GM19238 (cell line): ENCODE measurements around the gene CALB2.
"Not testable (repeated sequence)": the region's sequence is repeated elsewhere in the genome, so short reads cannot be mapped to it uniquely, and the experiment has no call there.

Experiments
- DNase-seq: peaks from one replicate; pipeline ENCODE4 v3.0.0; 2011; ENCODE audit warnings: low spot score; ENCODE audit not compliant: insufficient read length

Gene CALB2

DNA sequence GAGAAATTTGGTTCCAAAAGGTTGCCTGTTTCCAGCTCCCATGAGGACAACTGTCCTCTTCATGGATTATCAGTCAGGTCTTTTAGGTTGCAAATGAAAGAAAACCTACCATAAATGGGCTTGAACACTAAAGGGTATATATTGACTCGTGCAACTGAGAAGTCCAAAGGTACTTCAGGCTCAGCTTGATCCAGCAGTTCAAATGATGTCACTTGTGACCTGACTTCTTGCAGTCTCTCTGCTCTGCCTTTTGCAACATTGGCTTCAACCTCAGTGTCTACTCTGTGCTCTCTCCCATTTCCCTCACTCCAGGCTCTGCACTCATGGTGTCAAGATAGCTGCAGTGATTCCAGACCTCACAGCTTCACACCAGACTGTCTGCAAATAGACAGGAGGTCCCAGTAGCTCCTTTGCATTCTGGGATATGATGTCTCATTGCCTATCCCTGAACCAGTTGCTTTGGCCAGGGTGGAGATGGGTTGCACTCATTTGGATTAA, 5.5 kb upstream of the CALB2 start:
- no peak for DNase-seq

DNA sequence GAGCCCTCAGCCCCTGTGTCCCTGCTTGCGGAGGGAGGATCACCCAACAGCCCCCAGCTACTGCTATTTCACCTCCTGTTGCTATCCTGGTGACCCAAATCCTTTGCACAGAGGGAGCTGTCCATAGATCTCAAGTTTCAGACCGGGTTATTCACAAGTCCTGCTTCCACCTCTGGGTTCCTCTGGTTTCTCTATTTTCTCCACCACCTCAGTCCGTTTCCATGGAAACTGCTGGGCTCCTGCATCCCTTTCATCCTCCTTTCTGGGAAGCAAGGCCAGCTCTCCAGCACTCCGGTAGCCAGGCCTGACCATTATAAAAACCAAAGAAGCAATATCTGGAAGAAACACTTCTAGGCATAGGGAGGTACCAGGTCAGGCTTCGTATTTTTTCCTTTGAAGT, 4.8 kb upstream of the CALB2 start:
- no peak for DNase-seq

DNA sequence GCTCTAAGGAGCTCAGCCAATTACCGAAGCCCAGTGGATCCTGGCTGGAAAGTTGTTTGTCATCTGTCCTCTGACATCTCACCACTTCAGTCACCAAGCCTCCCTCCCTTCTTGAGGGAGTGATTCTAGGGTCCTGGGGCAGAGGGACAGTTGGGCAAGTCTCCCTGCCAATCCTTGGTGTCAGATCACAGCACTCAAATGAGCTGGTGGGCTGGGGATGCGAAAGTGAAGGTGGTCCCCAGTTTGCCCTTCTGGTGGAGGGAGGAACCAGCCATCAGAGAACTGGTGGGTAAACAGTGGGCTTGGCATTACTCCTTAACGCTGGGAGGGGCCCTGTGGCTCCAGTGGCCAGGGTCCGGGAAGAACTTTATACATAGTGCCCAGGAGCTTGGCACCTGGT, 4.4 kb upstream of the CALB2 start:
- no peak for DNase-seq

DNA sequence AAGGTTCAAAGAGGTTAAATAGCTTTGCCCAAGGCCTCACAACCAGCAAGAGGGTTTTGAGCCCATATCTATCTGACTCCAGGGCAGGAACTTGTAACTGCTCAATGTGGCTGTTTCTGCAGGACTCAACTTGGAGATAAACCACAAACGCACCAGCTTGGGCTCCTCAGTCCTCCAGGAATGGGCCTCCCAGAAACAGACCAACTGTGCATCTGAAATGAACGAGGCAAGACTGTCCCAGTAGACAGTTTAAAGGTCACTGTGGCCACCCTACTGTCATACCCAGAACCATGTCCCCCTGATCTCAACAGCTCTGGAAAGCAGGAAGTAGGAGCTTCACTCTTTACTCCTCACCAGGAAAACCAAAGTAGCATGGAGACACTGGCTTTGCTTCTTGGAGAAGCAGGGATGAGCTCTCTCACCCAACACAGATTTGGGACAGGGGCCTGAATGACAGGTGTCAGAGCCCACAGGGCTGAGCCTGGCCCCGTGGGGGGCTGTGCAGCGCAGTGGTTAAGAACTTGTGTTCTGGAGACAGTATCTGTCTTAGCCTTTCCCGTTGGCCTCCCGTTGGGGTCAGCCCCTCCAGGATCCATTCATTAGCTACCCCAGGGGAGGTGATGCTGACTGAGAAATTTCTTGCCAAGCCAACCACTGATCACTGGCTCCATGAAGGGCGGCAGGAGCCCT, 2.3 kb upstream of the CALB2 start:
- DNase-seq = no peak

DNA sequence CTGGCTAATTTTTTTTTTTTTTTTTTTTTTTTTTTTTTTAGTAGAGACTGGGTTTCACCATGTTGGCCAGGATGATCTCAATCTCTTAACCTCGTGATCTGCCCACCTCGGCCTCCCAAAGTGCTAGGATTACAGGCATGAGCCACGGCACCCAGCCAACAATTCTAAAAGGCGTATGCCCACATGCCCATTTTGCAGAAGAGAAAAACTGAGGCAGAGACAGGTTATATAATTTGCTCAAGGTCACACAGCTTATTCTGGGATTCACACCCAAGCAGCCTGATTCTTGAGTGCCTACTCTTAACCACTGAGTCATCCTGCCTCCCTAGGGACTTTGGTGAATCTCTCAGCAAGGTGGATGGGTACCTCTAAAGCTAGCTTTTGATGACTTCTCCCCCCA, 1.6 kb upstream of the CALB2 start:
- DNase-seq = not testable (repeated sequence)

DNA sequence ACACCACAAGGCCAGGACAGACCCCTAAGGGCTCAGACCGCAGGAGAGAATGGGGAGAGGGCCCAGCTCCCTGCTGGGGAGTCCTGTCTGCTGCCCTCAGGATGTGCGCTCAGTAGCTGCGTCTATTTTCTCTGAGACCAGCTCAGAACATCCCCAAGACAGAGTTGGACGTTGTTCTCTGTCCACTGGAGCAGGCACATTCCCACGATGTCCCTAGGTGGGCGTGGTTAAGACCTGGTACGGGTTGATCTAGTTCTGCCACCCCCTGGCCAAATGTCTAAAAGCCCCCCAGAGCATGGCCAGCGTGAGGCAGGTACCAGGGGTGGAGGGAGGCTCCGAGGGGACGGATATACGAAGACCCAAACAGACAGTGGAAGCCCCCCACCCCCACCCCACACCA, 842 bp upstream of the CALB2 start:
- DNase-seq = no peak

DNA sequence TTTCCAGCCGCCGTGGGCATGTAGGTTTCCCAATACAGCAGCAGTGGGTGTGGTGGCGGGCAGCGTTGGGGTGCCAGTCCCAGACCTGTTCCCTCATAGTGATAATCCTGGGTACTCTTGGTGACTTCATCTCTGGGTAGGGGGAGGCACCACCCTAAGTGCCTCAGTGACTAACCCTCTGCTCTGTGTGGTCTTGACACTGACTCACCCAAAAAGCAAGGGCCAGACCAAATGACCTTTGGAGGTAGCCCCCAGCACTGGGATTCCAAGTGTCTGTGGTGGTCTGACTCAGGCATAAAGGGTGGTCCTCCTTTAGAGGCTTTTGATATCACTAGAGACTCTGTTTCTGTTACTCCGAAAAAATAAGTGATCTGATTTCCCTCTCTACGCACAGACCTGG, 908 bp downstream of the CALB2 start:
- DNase-seq = no peak

DNA sequence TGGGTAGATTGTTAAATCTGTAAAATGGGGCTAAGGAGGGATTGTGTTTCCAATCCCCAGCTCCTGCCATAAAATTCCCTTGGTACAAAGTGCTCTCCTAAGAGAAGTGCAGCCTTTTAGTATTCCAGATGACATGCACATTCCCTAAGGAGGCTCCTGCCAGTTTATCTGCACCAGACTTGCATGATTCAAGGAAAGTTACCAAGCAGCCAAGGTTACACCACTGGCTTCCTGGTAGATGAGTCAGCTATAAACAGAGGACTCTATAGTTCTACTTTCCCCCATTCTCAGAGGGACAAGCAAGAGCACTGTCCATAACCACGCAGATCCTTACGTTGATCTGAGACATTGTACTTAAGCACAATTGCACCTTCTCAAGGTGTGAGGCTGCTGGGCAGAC, 1.9 kb downstream of the CALB2 start:
- DNase-seq = no peak

DNA sequence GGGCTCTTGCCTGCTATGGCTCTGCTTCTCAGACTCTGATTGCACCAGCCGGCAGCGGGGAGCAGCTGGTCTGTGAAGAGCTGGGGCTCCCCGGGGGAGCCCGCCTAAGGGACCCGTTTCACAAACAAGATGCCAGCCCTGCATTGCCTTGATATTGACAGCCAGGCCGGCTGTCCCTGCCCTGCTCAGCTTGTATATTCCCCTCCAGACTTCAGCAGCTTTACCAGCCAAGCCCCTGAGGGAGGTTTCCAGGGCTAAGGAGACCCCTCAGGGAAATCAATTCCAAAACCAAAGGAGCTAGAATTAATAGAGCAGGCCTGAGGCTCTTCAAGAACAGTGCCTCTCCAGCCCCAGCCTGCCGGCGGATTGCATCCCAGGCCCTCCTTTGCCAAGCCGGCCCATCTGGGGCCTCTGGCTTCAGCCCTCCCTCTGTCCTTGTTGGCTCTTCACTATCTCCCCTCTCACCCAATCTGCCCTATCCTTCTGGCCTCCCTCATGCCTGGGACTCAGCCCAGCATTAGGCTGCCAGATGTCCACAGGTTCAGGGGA, 5.7 kb downstream of the CALB2 start:
- DNase-seq = no peak

DNA sequence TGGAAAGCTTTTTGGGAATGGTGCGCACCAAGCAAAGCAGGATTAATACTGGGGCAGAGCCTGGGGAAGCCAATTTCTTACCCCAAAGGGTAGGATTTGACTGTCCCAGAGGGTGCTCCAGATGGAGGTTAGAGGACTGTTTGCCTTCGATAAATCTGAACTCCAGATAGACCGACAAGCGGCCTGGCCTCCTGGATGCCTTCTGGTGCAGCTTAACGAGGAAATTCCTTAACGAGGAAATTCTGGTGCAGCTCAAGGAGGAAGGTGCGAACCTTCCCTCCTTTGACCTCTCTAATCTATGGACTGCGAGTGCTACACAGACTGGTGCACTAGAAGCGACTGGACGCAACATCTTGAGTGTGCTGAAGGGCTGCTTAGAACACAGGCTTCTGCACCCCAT, 6.5 kb downstream of the CALB2 start:
- DNase-seq = no peak

DNA sequence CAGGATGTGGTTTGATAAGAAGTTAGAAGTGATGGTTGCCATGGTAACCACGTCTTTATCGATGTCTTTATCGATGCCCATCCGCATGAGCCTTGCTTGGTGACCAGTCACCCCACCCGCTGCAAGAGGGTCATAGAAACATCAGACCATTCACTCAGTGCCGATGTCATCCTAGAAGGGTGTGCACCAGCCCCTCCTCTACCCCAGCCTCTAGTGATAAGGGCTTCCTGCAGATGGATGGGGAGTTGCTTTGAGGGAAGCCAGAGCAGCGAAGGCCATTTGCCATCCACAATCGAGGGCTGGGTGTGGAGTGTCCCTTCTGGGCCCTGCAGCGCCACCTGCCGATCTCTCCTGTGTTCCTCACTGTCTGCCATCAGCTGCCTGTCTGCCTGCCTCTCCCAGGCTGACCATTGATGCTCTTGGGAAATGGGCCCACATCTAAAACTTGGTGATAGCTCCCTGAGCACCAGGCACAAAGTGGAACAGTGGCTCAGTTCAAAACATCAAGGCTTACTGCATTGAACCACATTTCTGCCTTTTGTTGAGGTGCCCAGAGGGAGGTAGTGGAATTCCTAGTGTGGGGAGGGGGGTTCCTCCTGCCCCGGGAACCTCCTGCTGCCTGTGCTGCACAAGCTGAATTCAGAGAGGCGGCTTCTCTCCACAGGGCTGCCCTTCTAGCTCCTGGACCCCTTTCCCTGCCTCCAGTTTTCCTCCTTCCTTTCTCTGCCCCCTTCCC, 8.9 kb downstream of the CALB2 start:
- DNase-seq = peak; percentile 31

DNA sequence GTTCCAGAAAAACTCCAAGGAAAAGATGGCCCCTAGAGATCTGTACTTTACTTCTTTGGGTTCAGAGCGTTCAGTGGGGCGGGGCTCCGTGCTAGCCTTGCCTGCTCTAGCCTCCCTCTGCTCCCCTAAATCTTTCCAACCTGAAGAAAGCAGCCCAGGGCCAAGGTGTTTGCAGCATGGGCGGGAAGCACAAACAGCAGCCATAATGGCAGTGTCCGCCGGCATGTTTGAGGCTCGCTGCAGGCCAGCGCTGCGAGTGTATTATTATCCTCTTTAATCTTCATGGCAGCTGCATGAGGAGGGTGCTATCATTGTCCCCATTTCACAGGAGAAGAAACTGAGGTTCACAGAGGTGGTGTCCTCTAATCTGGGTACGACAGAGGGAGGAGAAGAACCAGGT, 10.4 kb downstream of the CALB2 start:
- DNase-seq = no peak

DNA sequence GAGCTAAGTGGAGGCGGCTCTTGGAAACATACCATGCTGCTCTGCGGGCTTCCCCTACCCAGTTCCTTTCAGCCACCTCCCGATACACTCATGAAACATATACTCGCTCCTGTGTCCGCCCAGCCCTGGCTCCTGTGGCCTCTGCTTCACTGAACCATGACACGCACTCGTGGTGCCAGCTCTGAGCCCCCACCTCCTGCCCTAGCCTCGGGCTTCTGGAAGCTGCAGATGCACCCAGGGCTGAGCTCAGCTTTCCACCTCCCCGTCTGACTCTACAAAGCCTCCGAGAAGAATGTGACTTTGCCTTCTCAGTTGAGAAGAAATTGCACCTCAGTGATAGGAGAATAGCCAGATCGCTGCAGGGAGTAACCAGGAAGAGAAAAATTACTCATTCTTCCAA, 11.0 kb downstream of the CALB2 start:
- DNase-seq = no peak

DNA sequence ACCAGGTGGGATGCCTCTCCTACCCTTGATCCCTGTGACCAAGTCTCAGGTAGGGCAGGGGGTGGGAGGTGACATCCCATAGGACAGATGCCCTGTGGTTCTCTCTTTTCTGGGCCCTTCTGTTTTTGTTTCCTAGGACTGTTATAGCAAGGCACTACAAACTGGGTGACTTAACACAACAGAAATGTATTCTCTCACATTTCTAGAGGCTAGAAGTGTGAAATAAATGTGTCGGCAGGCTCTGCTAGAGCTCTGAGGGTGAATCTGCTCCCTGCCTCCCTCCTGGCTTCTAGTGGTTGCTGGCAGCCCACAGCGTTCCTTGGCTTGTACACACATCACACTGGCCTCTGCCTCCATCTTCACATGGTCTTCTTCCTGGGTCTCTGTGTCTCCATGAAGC, 12.7 kb downstream of the CALB2 start:
- DNase-seq = no peak

DNA sequence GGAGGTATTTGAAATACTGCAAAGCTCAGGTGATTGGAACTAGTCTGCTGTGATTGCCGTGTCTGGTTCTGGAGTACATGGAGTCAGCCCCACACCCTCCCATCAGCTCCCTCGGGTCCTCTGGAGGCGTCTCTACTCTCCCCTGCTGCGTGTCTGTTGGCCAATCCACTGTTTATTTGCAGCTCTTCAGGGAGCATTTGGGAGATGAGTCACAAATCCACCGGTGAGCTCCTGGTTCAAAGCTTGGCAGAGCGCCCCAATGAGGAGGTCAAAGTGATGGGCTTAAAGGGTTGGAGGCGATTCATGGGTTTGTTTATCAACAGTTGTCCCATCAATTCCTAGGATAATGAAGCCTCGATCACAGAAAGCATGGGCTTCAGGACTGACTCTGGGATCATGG, 14.6 kb downstream of the CALB2 start:
- DNase-seq = no peak

DNA sequence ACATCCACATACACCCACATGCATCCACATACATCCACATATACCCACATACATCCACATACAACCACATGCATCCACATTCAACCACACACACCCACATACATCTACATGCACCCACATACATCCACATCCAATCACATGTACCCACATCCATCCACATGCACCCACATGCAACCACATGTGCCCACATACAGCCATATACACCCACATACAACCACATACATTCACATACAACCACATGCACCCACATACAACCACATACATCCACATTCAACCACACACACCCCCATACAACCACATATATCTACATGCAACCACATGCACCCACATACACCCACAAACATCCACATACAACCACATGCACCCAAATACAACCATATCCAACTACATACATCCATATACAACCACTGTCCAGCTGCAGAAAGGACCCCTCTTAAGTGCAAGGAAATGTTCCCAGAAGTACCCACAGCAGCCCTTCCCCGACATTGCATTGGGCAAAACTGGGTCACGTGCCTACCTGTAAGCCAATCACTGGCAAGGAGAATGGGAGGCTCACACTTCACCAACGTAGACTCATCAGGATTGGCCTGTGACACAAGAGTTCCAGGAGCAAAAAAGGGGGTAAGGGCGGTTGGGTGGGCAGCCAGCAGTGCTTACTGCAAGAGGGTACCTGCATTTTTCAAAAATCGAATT, 18.1 kb downstream of the CALB2 start:
- DNase-seq = no peak

DNA sequence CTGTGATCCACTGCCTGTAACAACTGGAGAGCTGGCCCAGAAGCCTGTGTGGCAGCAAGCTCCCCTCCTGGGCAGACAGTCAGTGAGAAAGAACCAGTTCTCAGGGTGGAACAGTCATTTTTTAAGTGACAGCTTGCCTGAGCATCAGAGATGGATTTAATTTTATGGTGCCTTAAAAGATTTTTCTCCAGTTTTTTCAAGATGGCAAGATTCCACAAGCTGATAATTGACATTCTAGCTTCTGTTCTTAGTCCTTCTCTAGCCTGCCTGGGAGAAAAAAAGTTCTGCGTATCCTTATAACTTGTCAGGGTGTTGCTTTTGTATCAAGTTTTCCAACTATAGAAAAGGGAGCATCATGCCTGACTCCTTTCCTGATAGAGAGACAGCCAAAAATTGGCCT, 21.2 kb downstream of the CALB2 start:
- DNase-seq = no peak

DNA sequence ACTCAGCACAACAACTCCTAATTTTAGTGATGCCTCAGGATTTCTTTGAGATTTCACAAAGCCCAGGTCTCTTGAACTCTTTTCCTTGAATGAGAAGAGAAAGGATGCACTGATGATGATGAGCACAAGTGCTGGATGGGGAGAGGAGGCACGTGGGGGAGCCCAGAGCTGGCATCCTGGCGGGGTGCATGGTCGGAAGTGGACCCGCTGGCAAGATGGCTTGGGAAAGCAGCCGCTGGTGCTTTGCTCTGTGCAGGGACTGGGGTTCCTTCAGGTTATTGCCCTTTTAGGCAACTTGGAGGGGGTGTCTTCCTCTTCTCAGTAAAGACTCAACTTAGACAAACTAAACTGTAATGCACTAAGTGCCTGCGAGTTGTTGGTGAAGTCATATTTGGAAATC, 22.3 kb downstream of the CALB2 start:
- DNase-seq = no peak

DNA sequence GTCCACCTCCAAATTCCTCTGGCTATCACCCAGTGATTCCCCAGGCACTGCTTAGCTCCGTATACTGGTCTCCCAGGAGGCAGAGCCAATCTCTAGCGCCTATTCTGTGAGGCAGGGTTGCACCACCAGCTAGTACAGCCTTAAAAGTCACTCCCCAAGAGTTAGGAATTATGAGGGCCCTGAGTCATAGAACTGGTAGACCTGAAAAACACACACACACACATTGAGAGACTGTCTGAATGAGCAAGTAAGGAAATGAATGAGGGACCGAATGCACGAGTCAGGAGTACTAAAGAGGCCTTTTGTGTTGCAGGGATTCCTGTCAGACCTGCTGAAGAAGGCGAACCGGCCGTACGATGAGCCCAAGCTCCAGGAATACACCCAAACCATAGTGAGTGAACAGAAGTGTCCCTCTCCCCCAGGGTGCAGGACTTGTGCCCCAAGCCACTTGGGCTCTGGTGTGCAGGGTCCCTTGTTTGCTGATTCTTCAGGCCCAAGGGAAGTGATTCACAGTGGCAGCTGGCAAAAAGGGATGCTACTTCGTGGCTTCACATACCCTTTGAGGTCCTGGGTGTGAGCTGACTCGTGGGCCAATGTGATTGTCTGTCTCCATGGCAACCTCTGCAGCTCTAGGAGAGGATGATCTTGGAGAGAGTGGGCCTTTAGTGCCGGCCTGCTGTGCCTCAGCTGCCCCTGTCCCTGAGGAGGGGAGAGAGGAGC, 24.7 kb downstream of the CALB2 start:
- DNase-seq = no peak

DNA sequence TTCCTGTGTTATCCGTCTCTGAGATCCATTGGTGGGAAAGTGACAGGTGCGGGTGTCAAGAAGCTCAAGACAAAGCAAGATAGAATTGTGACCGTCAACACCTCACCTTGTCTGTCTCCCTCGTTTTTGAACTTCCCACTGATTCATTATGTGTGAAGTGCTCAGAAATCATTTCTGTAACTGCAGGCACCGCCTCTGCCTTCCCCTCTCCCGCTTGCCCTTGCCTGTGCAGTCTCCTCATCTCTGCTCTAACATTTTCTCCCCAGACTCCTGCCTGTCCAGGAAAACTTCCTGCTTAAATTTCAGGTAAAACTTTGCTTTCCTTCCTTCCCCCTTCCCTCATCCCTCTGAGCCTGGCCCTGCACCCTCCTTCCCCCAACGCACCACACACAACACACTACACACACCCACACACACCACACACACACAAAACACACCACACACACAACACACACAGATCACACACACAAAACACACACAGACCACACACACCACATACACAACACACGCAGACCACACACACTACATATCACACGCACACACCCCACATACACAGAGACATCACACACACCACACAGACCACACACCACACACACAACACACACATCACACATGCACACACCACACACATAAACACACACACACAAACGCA, 25.7 kb downstream of the CALB2 start:
- DNase-seq = no peak
